ENCODE data around the gene BTBD19. TPM values are rescaled to one million over a fixed set of nuclear protein-coding genes. Genes with fewer than 3 reads are reported as not detected.
A peak's percentile ranks its signal among the peaks of the same experiment; 100 is the strongest.

Gene BTBD19
- total and polyA plus RNA-seq, 2 donors (not counting 1 experiment from before 2014, with no cell fraction given), result 0.75 to 2.3 TPM

- Mint-ChIP-seq H3K4me3 (peak overlapping the region; percentile 95), H3K27ac (peak overlapping the region; percentile 94), H3K9me3 (ENCODE audit: insufficient read depth) (no peaks in the 10 kb centered on the region), H3K4me1 (peaks cover 38% of the 10 kb centered on the region), H3K27me3 (no peaks in the 10 kb centered on the region)
- Histone ChIP-seq H3K79me2 (ENCODE audit: control insufficient read depth, insufficient read depth, low read length) (peaks cover 5% of the 10 kb centered on the region), H3K4me3 (ENCODE audit: control extremely low read depth in 1 of 5, extremely low read depth in 1 of 5, insufficient read depth in 1 of 5, low read depth in 2 of 5, low read length in 4 of 5) (peak overlapping the region in 4 of 5 experiments; percentile 85 to 99 (median 88)), H3K27ac (ENCODE audit: low read length in 2 of 2) (peak overlapping the region; percentile 89 to 93), H3K4me2 (replicated peaks; ENCODE audit: low read depth, low read length, poor library complexity, severe bottlenecking) (peak overlapping the region; percentile 75), H4K20me1 (ENCODE audit: control insufficient read depth, insufficient read depth, low read length, poor library complexity, severe bottlenecking) (peaks cover 39% of the 10 kb centered on the region), H3K36me3 (replicated peaks in 1 of 2; ENCODE audit: control extremely low read depth in 1 of 2, control insufficient read depth in 1 of 2, extremely low read depth in 1 of 2, insufficient read depth in 2 of 2, low read length in 1 of 2) (peaks cover 0 to 54% of the 10 kb centered on the region in 2 experiments), H3K4me1 (ENCODE audit: control insufficient read depth in 2 of 2, insufficient read depth in 2 of 2, low read length in 2 of 2) (peaks cover 14 to 28% of the 10 kb centered on the region in 2 donors), H2AFZ (ENCODE audit: insufficient read depth, low read depth, low read length, poor library complexity, severe bottlenecking) (no peak overlapping the region), H3K27me3 (replicated peaks in 1 of 4; ENCODE audit: control extremely low read depth in 1 of 4, control insufficient read depth in 3 of 4, insufficient read depth in 4 of 4, low read length in 3 of 4) (no peaks in the 10 kb centered on the region), H3K9me3 (ENCODE audit: control extremely low read depth in 1 of 3, control insufficient read depth in 2 of 3, insufficient read depth in 1 of 3, low read length in 2 of 3) (no peaks in the 10 kb centered on the region), H3K9ac (ENCODE audit: low read length) (peak overlapping the region; percentile 94)
- ChIA-PET POLR2A (interaction anchor here (1.0 to 2.5 kb wide), 9 partner anchors 8 to 234 kb away, joined by 3 to 25 read pairs (median 13); partner anchors contain the start of genes HECTD3, PLK3 and RNU5D-1), CTCF (interaction anchor here (1.1 to 2.9 kb wide), 4 partner anchors 23 to 55 kb away, joined by 3 to 39 read pairs (median 6); partner anchors contain the start of genes PLK3 and RNU5D-1)
- ATAC-seq (ENCODE audit: low read depth) (no peak), DNase-seq (no peak)
- 47% methylated on average over 11 of the region's 12 CpGs for WGBS (ENCODE audit: insufficient coverage)
- TF ChIP-seq EZH2 (IDR thresholded peaks at IDR 0.05; ENCODE audit: borderline replicate concordance, insufficient read depth, low read depth, low read length, poor library complexity, severe bottlenecking), result no peak
- no peak for TF ChIP-seq CTCF (IDR thresholded peaks at IDR 0.05)
- intact Hi-C loops (cut with micrococcal nuclease), result loop anchor here (5.0 kb wide), 1 partner anchor 236 kb away; the partner anchor contains the start of genes HECTD3 and UROD
These were observed 31.6 kb upstream of the BTBD19 start for GRCh38 chr1:44776730-44777068.

- H3K4me3 Mint-ChIP-seq, result peak overlapping the region; percentile 95
- TF ChIP-seq EZH2 (IDR thresholded peaks at IDR 0.05; ENCODE audit: borderline replicate concordance, insufficient read depth, low read depth, low read length, poor library complexity, severe bottlenecking) (no peak), CTCF (IDR thresholded peaks at IDR 0.05) (no peak)
- intact Hi-C loops (cut with micrococcal nuclease), result loop anchor here (5.0 kb wide), 1 partner anchor 235 kb away; the partner anchor contains the start of genes HECTD3 and UROD
- peak overlapping the region in 1 of 2 donors; percentile 93 for H3K27ac ChIP-seq (ENCODE audit: low read length in 2 of 2)
- ATAC-seq (ENCODE audit: low read depth) (no peak), DNase-seq (no peak)
- H3K4me1 Mint-ChIP-seq, result peaks cover 40% of the 10 kb centered on the region
- no peaks in the 10 kb centered on the region for H3K9me3 ChIP-seq (ENCODE audit: control extremely low read depth in 1 of 3, control insufficient read depth in 2 of 3, insufficient read depth in 1 of 3, low read length in 2 of 3)
- H3K27me3 ChIP-seq (replicated peaks in 1 of 4; ENCODE audit: control extremely low read depth in 1 of 4, control insufficient read depth in 3 of 4, insufficient read depth in 4 of 4, low read length in 3 of 4), result no peaks in the 10 kb centered on the region
- H3K4me1 ChIP-seq (ENCODE audit: control insufficient read depth in 2 of 2, insufficient read depth in 2 of 2, low read length in 2 of 2), result peaks cover 14 to 28% of the 10 kb centered on the region in 2 donors
- CTCF ChIA-PET, result interaction anchor here (0.6 to 1.2 kb wide), 5 partner anchors 16 to 210 kb away, joined by 3 to 5 read pairs (median 4); no protein-coding TSS in a partner anchor
- no peak overlapping the region for H3K4me3 ChIP-seq (ENCODE audit: control extremely low read depth in 1 of 5, extremely low read depth in 1 of 5, insufficient read depth in 1 of 5, low read depth in 2 of 5, low read length in 4 of 5)
- POLR2A ChIA-PET, result interaction anchor here (0.9 kb wide), 1 partner anchor 15 kb away, joined by 3 read pairs; no protein-coding TSS in a partner anchor
- peaks cover 5% of the 10 kb centered on the region for H3K79me2 ChIP-seq (ENCODE audit: control insufficient read depth, insufficient read depth, low read length)
- no peaks in the 10 kb centered on the region for H3K27me3 Mint-ChIP-seq
- H3K9ac ChIP-seq (ENCODE audit: low read length), result no peak overlapping the region
- peak overlapping the region; percentile 94 for H3K27ac Mint-ChIP-seq
- H3K4me2 ChIP-seq (replicated peaks; ENCODE audit: low read depth, low read length, poor library complexity, severe bottlenecking), result peak overlapping the region; percentile 75
- H3K36me3 ChIP-seq (replicated peaks in 1 of 2; ENCODE audit: control extremely low read depth in 1 of 2, control insufficient read depth in 1 of 2, extremely low read depth in 1 of 2, insufficient read depth in 2 of 2, low read length in 1 of 2), result peaks cover 0 to 54% of the 10 kb centered on the region in 2 experiments
- no peaks in the 10 kb centered on the region for H3K9me3 Mint-ChIP-seq (ENCODE audit: insufficient read depth)
- peaks cover 39% of the 10 kb centered on the region for H4K20me1 ChIP-seq (ENCODE audit: control insufficient read depth, insufficient read depth, low read length, poor library complexity, severe bottlenecking)
- WGBS (ENCODE audit: insufficient coverage), result 87% methylated on average over 12 of the region's 14 CpGs
- no peak overlapping the region for H2AFZ ChIP-seq (ENCODE audit: insufficient read depth, low read depth, low read length, poor library complexity, severe bottlenecking)
These were observed 30.8 kb upstream of the BTBD19 start for GRCh38 chr1:44777547-44777946.
